ENCODE measurements around the gene PER1. TPM values are rescaled to one million over a fixed set of nuclear protein-coding genes. Genes with fewer than 3 reads are reported as not detected.

PER1 gene
- total and polyA plus RNA-seq, 2 of the 8 experiments (the other 6 are each of a cell fraction or from before 2014, with no cell fraction given), result 9.6 to 38.0 TPM

- TF ChIP-seq SIN3A (conservative IDR thresholded peaks at IDR 0.05 in 1 of 2, IDR thresholded peaks at IDR 0.05 in 1 of 2; ENCODE audit: low read depth in 1 of 2, low read length in 2 of 2), result peak; percentile 68 to 90; a peak in 3 of 4 replicates
These were observed 1.0 kb downstream of the PER1 start (continued) for GRCh38 chr17:8151120-8151640.

All from H1 (cell line).